H9 (cell line): ENCODE measurements around the gene OSBPL2. TPM values are rescaled to one million over a fixed set of nuclear protein-coding genes. Genes with fewer than 3 reads are reported as not detected.

Experiments used
- DNase-seq: peaks from one replicate; pipeline ENCODE4 v3.0.0-alpha.2; 2017
- H2AFZ ChIP-seq: one replicate; pipeline ENCODE4 v1.6.1; 2013; ENCODE audit warnings: mild to moderate bottlenecking, low read length, control low read depth, moderate library complexity
- H2AK5ac ChIP-seq: 2 replicates; pipeline ENCODE4 v1.6.1; 2013; ENCODE audit warnings: low read length, control low read depth, mixed read lengths; ENCODE audit not compliant: insufficient read length
- H2BK120ac ChIP-seq: one replicate; pipeline ENCODE4 v1.6.1; 2013; ENCODE audit warnings: low read depth, mild to moderate bottlenecking, low read length, control low read depth, inconsistent platforms; ENCODE audit not compliant: poor library complexity, severe bottlenecking
- H2BK12ac ChIP-seq: 2 replicates; pipeline ENCODE4 v1.6.1; 2013; ENCODE audit warnings: low read length, control low read depth, mixed read lengths, low read depth; ENCODE audit not compliant: insufficient read length
- H2BK15ac ChIP-seq: 2 replicates; pipeline ENCODE4 v1.6.1; 2013; ENCODE audit warnings: low read depth, low read length, control low read depth
- H2BK20ac ChIP-seq: one replicate; pipeline ENCODE4 v1.6.1; 2013; ENCODE audit warnings: low read depth, mild to moderate bottlenecking, low read length, control low read depth, inconsistent platforms; ENCODE audit not compliant: poor library complexity, severe bottlenecking
- H2BK5ac ChIP-seq: 2 replicates; pipeline ENCODE4 v1.6.1; 2013; ENCODE audit warnings: low read length, control low read depth, mixed read lengths; ENCODE audit not compliant: insufficient read length
- H3K14ac ChIP-seq: 2 replicates; pipeline ENCODE4 v1.6.1; 2013; ENCODE audit warnings: low read length, control low read depth; ENCODE audit not compliant: insufficient read depth
- H3K18ac ChIP-seq: 2 replicates; pipeline ENCODE4 v1.6.1; 2013; ENCODE audit warnings: low read depth, mild to moderate bottlenecking, mixed read lengths, low read length, control low read depth; ENCODE audit not compliant: insufficient read length
- H3K23ac ChIP-seq: 2 replicates; pipeline ENCODE4 v1.6.1; 2013; ENCODE audit warnings: low read length, control low read depth, mixed read lengths, low read depth; ENCODE audit not compliant: insufficient read length
- H3K23me2 ChIP-seq: 2 replicates; pipeline ENCODE4 v1.6.1; 2013; ENCODE audit warnings: low read depth, mild to moderate bottlenecking, mixed read lengths, low read length, control low read depth; ENCODE audit not compliant: insufficient read length, poor library complexity, severe bottlenecking
- H3K27ac ChIP-seq: 2 replicates; pipeline ENCODE4 v1.5.1; 2013; ENCODE audit warnings: low read length, control low read depth, mixed read lengths, low read depth; ENCODE audit not compliant: insufficient read length
- H3K27me3 ChIP-seq: 2 replicates; pipeline ENCODE4 v1.6.1; 2013; ENCODE audit warnings: low read length, control low read depth, inconsistent platforms; ENCODE audit not compliant: insufficient read depth
- H3K4ac ChIP-seq: 2 replicates; pipeline ENCODE4 v1.6.1; 2013; ENCODE audit warnings: low read depth, mild to moderate bottlenecking, control low read depth, inconsistent platforms, low read length, moderate library complexity
- H3K4me1 ChIP-seq: 2 replicates; pipeline ENCODE4 v1.6.1; 2013; ENCODE audit warnings: low read length, control low read depth, inconsistent platforms; ENCODE audit not compliant: insufficient read depth
- H3K4me2 ChIP-seq: 2 replicates; pipeline ENCODE4 v1.6.1; 2013; ENCODE audit warnings: low read length, control low read depth, mixed read lengths; ENCODE audit not compliant: insufficient read length, insufficient read depth
- H3K56ac ChIP-seq: 2 replicates; pipeline ENCODE4 v1.6.1; 2013; ENCODE audit warnings: low read depth, mild to moderate bottlenecking, mixed read lengths, low read length, control low read depth; ENCODE audit not compliant: insufficient read length
- H3K79me1 ChIP-seq: 2 replicates; pipeline ENCODE4 v1.6.1; 2013; ENCODE audit warnings: low read depth, mild to moderate bottlenecking, moderate library complexity, low read length, control low read depth, inconsistent platforms; ENCODE audit not compliant: insufficient read depth, poor library complexity, severe bottlenecking
- H3K79me2 ChIP-seq: 2 replicates; pipeline ENCODE4 v1.6.1; 2013; ENCODE audit warnings: low read length, control low read depth, inconsistent platforms; ENCODE audit not compliant: insufficient read depth
- H3K9ac ChIP-seq: 2 replicates; pipeline ENCODE4 v1.6.1; 2013; ENCODE audit warnings: low read length, control low read depth, mixed read lengths; ENCODE audit not compliant: insufficient read length; ENCODE audit errors: extremely low read depth
- H3K9me3 ChIP-seq: one replicate; pipeline ENCODE4 v1.6.1; 2013; ENCODE audit warnings: low read depth, low read length, inconsistent platforms; ENCODE audit not compliant: control insufficient read depth
- H3T11ph ChIP-seq: one replicate; pipeline ENCODE4 v1.6.1; 2013; ENCODE audit warnings: mild to moderate bottlenecking, low read length, control low read depth, inconsistent platforms
- H4K20me1 ChIP-seq: one replicate; pipeline ENCODE4 v1.6.1; 2013; ENCODE audit not compliant: control insufficient read depth, insufficient read length, insufficient read depth
- H4K5ac ChIP-seq: 2 replicates; pipeline ENCODE4 v1.6.1; 2013; ENCODE audit warnings: low read depth, mild to moderate bottlenecking, mixed read lengths, low read length, control low read depth; ENCODE audit not compliant: insufficient read length
- H4K8ac ChIP-seq: replicated peaks from 2 replicates; pipeline ENCODE4 v1.6.1; 2013; ENCODE audit warnings: low read length, control low read depth, mixed read lengths, low read depth; ENCODE audit not compliant: insufficient read length
- H4K91ac ChIP-seq: 2 replicates; pipeline ENCODE4 v1.6.1; 2013; ENCODE audit warnings: low read depth, mild to moderate bottlenecking, moderate library complexity, mixed read lengths, low read length, control low read depth; ENCODE audit not compliant: insufficient read length
- H3K27ac Mint-ChIP-seq, 3 experiments: 2 replicates in 2 of 3; 3 replicates in 1 of 3; pipeline ENCODE4 v1.8.0; 2020 to 2021; ENCODE audit warnings: mixed read lengths in 3 of 3, mild to moderate bottlenecking in 1 of 3, moderate library complexity in 1 of 3
- H3K27me3 Mint-ChIP-seq: 2 replicates; pipeline ENCODE4 v1.8.0; 2021; ENCODE audit warnings: low read depth, mild to moderate bottlenecking, moderate library complexity, mixed read lengths
- H3K36me3 Mint-ChIP-seq, 3 experiments: 2 replicates in 2 of 3; 3 replicates in 1 of 3; pipeline ENCODE4 v1.8.0; 2020 to 2021; ENCODE audit warnings: low read depth in 3 of 3, mixed read lengths in 3 of 3; ENCODE audit not compliant: insufficient read depth in 1 of 3
- H3K4me1 Mint-ChIP-seq, 2 experiments: 2 replicates each; pipeline ENCODE4 v1.8.0; 2020; ENCODE audit warnings: mixed read lengths in 2 of 2
- H3K4me3 Mint-ChIP-seq, 2 experiments: 2 replicates in 1 of 2; 3 replicates in 1 of 2; pipeline ENCODE4 v1.8.0; 2020 to 2021; ENCODE audit warnings: mild to moderate bottlenecking in 2 of 2, mixed read lengths in 2 of 2, moderate library complexity in 1 of 2
- H3K9me3 Mint-ChIP-seq, 2 experiments: 2 replicates in 1 of 2; 3 replicates in 1 of 2; pipeline ENCODE4 v1.8.0; 2020; ENCODE audit warnings: mild to moderate bottlenecking in 2 of 2, mixed read lengths in 2 of 2, moderate library complexity in 1 of 2
- WGBS: extraction: QIAGEN DNeasy Blood & Tissue Kit; methylation state at CpG from one replicate; pipeline ENCODE4 v1.1.7; 2013; ENCODE audit warnings: missing lambda C conversion rate, low lambda C conversion rate, mixed read lengths; ENCODE audit not compliant: insufficient read length; ENCODE audit errors: extremely low coverage; 5-methylcytosine and 5-hydroxymethylcytosine counted together
- total RNA-seq: library from RNA; stranded (reverse); gene quantifications from 2 replicates; pipeline ENCODE4 v1.2.1, GENCODE V29; 2021
- TF ChIP-seq, protein P1 (sequence below): fragments of 200-600 bp; sonication (generic); conservative IDR thresholded peaks from 3 replicates; pipeline ENCODE4 v1.8.0; 2021; ENCODE audit warnings: antibody characterized with exemption, mild to moderate bottlenecking

The OSBPL2 gene
- total RNA-seq, 1 experiment from 2014 or later: 47.3 TPM

DNA sequence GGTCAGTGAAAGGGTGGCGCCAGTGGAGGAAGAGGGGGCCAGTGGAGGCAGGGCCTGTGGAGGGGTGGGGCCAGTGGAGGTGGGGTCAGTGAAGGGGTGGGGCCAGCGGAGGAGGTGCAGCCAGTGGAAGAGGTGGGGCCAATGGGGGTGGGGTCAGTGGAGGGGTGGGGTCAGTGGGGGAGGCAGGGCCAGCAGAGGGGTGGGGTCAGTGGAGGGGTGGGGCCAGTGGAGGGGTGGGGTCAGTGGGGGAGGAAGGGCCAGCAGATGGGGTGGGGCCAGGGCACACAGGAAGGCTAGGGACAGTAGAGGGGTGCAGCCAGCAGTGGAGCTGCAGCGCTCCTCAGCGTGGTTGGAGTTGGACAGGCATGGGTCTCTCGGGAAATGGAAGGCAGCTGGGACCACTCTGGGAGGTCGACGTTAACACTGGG lies 83.2 kb downstream of the OSBPL2 start:
- peaks cover 35 to 81% (median 65%) of the 10 kb centered on the region in 3 experiments; a peak in 6 of 7 replicates for H3K36me3 Mint-ChIP-seq
- H4K20me1 ChIP-seq: no peaks in the 10 kb centered on the region
- no peak overlapping the region for H2AK5ac ChIP-seq
- H3K27ac ChIP-seq: no peak overlapping the region
- no peak overlapping the region for H2AFZ ChIP-seq
- H4K91ac ChIP-seq: no peak overlapping the region
- no peak overlapping the region for H3K4me2 ChIP-seq
- peaks cover 2 to 3% of the 10 kb centered on the region in 2 experiments; a peak in 2 of 4 replicates for H3K4me1 Mint-ChIP-seq
- no peak overlapping the region for H3K14ac ChIP-seq
- TF ChIP-seq, protein P1, sequence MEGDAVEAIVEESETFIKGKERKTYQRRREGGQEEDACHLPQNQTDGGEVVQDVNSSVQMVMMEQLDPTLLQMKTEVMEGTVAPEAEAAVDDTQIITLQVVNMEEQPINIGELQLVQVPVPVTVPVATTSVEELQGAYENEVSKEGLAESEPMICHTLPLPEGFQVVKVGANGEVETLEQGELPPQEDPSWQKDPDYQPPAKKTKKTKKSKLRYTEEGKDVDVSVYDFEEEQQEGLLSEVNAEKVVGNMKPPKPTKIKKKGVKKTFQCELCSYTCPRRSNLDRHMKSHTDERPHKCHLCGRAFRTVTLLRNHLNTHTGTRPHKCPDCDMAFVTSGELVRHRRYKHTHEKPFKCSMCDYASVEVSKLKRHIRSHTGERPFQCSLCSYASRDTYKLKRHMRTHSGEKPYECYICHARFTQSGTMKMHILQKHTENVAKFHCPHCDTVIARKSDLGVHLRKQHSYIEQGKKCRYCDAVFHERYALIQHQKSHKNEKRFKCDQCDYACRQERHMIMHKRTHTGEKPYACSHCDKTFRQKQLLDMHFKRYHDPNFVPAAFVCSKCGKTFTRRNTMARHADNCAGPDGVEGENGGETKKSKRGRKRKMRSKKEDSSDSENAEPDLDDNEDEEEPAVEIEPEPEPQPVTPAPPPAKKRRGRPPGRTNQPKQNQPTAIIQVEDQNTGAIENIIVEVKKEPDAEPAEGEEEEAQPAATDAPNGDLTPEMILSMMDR: no peak
- H4K8ac ChIP-seq: no peak overlapping the region
- H2BK15ac ChIP-seq: no peak overlapping the region
- H3K9me3 ChIP-seq: no peaks in the 10 kb centered on the region
- no peak overlapping the region for H3K56ac ChIP-seq
- no peak overlapping the region for H2BK12ac ChIP-seq
- no peaks in the 10 kb centered on the region; the same call in 1 of the 2 replicates for H3K27me3 Mint-ChIP-seq
- no peak overlapping the region for H3K23ac ChIP-seq
- H3K4ac ChIP-seq: no peak overlapping the region
- no peak overlapping the region for H2BK5ac ChIP-seq
- no peak overlapping the region for H3K9ac ChIP-seq
- no peaks in the 10 kb centered on the region for H3K79me1 ChIP-seq
- H3T11ph ChIP-seq: no peak overlapping the region
- H2BK120ac ChIP-seq: no peak overlapping the region
- peaks cover 3 to 23% of the 10 kb centered on the region in 2 experiments; a peak in 4 of 5 replicates for H3K9me3 Mint-ChIP-seq
- DNase-seq: peak; percentile 78
- no peaks in the 10 kb centered on the region for H3K27me3 ChIP-seq
- H3K79me2 ChIP-seq: no peaks in the 10 kb centered on the region
- no CpG with 5 or more reads among the region's 7 CpGs for WGBS
- no peak overlapping the region; a peak in 1 of 5 replicates for H3K4me3 Mint-ChIP-seq
- no peaks in the 10 kb centered on the region for H3K23me2 ChIP-seq
- peak overlapping the region in 1 of 3 experiments; percentile 95; a peak in 2 of 7 replicates for H3K27ac Mint-ChIP-seq
- H4K5ac ChIP-seq: no peak overlapping the region
- H3K4me1 ChIP-seq: no peaks in the 10 kb centered on the region
- H2BK20ac ChIP-seq: no peak overlapping the region
- no peak overlapping the region for H3K18ac ChIP-seq
